HG03460 (cell line): Measurements from ENCODE around the gene TRIM41.
"Not testable (repeated sequence)": the region's sequence is repeated elsewhere in the genome, so short reads cannot be mapped to it uniquely, and the experiment has no call there.

Experiments
- ATAC-seq: cut with Tn5 transposase; IDR thresholded peaks from one replicate; pipeline ENCODE4 v1.9.1; 2021; ENCODE audit not compliant: unreplicated experiment

TRIM41 gene

GRCh38 chr5:181210148-181210547 is 12.9 kb upstream of the TRIM41 start:
- ATAC-seq, result not testable (repeated sequence)

- not testable (repeated sequence) for ATAC-seq
Measured at GRCh38 chr5:181210698-181211097, 12.4 kb upstream of the TRIM41 start.

GRCh38 chr5:181211208-181211607 is 11.9 kb upstream of the TRIM41 start:
- ATAC-seq, result no peak

- ATAC-seq, result no peak
Measured at GRCh38 chr5:181212080-181212479, 11.0 kb upstream of the TRIM41 start.

GRCh38 chr5:181212934-181213333 is 10.1 kb upstream of the TRIM41 start:
- ATAC-seq, result no peak

- ATAC-seq, result not testable (repeated sequence)
Measured at GRCh38 chr5:181214249-181214648, 8.8 kb upstream of the TRIM41 start.

GRCh38 chr5:181215997-181216989 is 6.8 kb upstream of the TRIM41 start:
- no peak for ATAC-seq

- peak; percentile 14 for ATAC-seq
Measured at GRCh38 chr5:181217111-181217802, 5.8 kb upstream of the TRIM41 start.

- ATAC-seq, result peak; percentile 19
Measured at GRCh38 chr5:181217803-181218062, 5.3 kb upstream of the TRIM41 start.

- ATAC-seq, result no peak
Measured at GRCh38 chr5:181218795-181219124, 4.3 kb upstream of the TRIM41 start.

- no peak for ATAC-seq
Measured at GRCh38 chr5:181219262-181220177, 3.6 kb upstream of the TRIM41 start.

- no peak for ATAC-seq
Measured at GRCh38 chr5:181220178-181220515, 2.9 kb upstream of the TRIM41 start.

GRCh38 chr5:181221105-181221791 is 1.8 kb upstream of the TRIM41 start:
- no peak for ATAC-seq

GRCh38 chr5:181221792-181222629 is 1.1 kb upstream of the TRIM41 start:
- peak; percentile 28 for ATAC-seq

GRCh38 chr5:181222630-181223057 is 437 bp upstream of the TRIM41 start:
- peak; percentile 4 for ATAC-seq

- peak; percentile 3 for ATAC-seq
Measured at GRCh38 chr5:181223729-181224389, 778 bp downstream of the TRIM41 start.

- ATAC-seq, result no peak
Measured at GRCh38 chr5:181224390-181225229, 1.5 kb downstream of the TRIM41 start.

- ATAC-seq, result no peak
Measured at GRCh38 chr5:181229996-181230395, 6.9 kb downstream of the TRIM41 start.
